ENCODE measurements around the gene CAPN15.

The CAPN15 gene

GRCh38 chr16:561957-562938 lies 34.7 kb downstream of the CAPN15 start:
- no peaks in the 10 kb centered on the region for H3K9me3 ChIP-seq (ENCODE audit: control insufficient read depth, low read length)
- H3K4me1 ChIP-seq (ENCODE audit: control insufficient read depth, insufficient read depth, low read length), result peaks cover 20% of the 10 kb centered on the region
- peaks cover 41% of the 10 kb centered on the region for H3K27me3 ChIP-seq (ENCODE audit: control insufficient read depth, insufficient read depth, low read length)

GRCh38 chr16:563072-563644 lies 35.6 kb downstream of the CAPN15 start:
- Histone ChIP-seq H3K9me3 (ENCODE audit: control insufficient read depth, low read length) (no peaks in the 10 kb centered on the region), H3K9ac (ENCODE audit: low read length) (no peak overlapping the region), H3K27me3 (ENCODE audit: control insufficient read depth, insufficient read depth, low read length) (peaks cover 41% of the 10 kb centered on the region), H3K4me1 (ENCODE audit: control insufficient read depth, insufficient read depth, low read length) (peaks cover 30% of the 10 kb centered on the region), H3K36me3 (ENCODE audit: control insufficient read depth, insufficient read depth, low read length) (no peaks in the 10 kb centered on the region), H3K4me3 (ENCODE audit: low read length) (no peak overlapping the region)

More at GRCh38 chr16:561957-562938, 34.7 kb downstream of the CAPN15 start:
- H3K36me3 ChIP-seq (ENCODE audit: control insufficient read depth, insufficient read depth, low read length), result no peaks in the 10 kb centered on the region
- H3K9ac ChIP-seq (ENCODE audit: low read length), result no peak overlapping the region
- H3K4me3 ChIP-seq (ENCODE audit: low read length), result no peak overlapping the region

GRCh38 chr16:564690-565418 lies 37.3 kb downstream of the CAPN15 start:
- Histone ChIP-seq H3K9me3 (ENCODE audit: control insufficient read depth, low read length) (no peaks in the 10 kb centered on the region), H3K4me1 (ENCODE audit: control insufficient read depth, insufficient read depth, low read length) (peaks cover 36% of the 10 kb centered on the region), H3K9ac (ENCODE audit: low read length) (no peak overlapping the region), H3K4me3 (ENCODE audit: low read length) (no peak overlapping the region), H3K27me3 (ENCODE audit: control insufficient read depth, insufficient read depth, low read length) (peaks cover 24% of the 10 kb centered on the region), H3K36me3 (ENCODE audit: control insufficient read depth, insufficient read depth, low read length) (no peaks in the 10 kb centered on the region)

- Histone ChIP-seq H3K27me3 (ENCODE audit: control insufficient read depth, insufficient read depth, low read length) (peaks cover 24% of the 10 kb centered on the region), H3K4me1 (ENCODE audit: control insufficient read depth, insufficient read depth, low read length) (peaks cover 38% of the 10 kb centered on the region), H3K4me3 (ENCODE audit: low read length) (no peak overlapping the region), H3K9ac (ENCODE audit: low read length) (no peak overlapping the region), H3K9me3 (ENCODE audit: control insufficient read depth, low read length) (no peaks in the 10 kb centered on the region), H3K36me3 (ENCODE audit: control insufficient read depth, insufficient read depth, low read length) (no peaks in the 10 kb centered on the region)
Observed at GRCh38 chr16:565419-566330, 38.2 kb downstream of the CAPN15 start.

- H3K9me3 ChIP-seq (ENCODE audit: control insufficient read depth, low read length), result no peaks in the 10 kb centered on the region
- H3K4me1 ChIP-seq (ENCODE audit: control insufficient read depth, insufficient read depth, low read length), result peaks cover 47% of the 10 kb centered on the region
- no peaks in the 10 kb centered on the region for H3K36me3 ChIP-seq (ENCODE audit: control insufficient read depth, insufficient read depth, low read length)
- peak within 1 kb of the TSS; percentile 59 for H3K9ac ChIP-seq (ENCODE audit: low read length)
- no peak within 1 kb of the TSS for H3K4me3 ChIP-seq (ENCODE audit: low read length)
- peaks cover 14% of the 10 kb centered on the region for H3K27me3 ChIP-seq (ENCODE audit: control insufficient read depth, insufficient read depth, low read length)
Observed at GRCh38 chr16:566475-567372, 39.2 kb downstream of the CAPN15 start, which contains the start of gene NHLRC4. Gene NHLRC4 (plus strand): TSS chr16:567005. CDS start chr16:568048, 1,043 bp downstream.

GRCh38 chr16:567373-568256 lies 40.1 kb downstream of the CAPN15 start:
- Histone ChIP-seq H3K4me3 (ENCODE audit: low read length) (no peak overlapping the region), H3K36me3 (ENCODE audit: control insufficient read depth, insufficient read depth, low read length) (no peaks in the 10 kb centered on the region), H3K9me3 (ENCODE audit: control insufficient read depth, low read length) (no peaks in the 10 kb centered on the region), H3K9ac (ENCODE audit: low read length) (peak overlapping the region; percentile 59), H3K27me3 (ENCODE audit: control insufficient read depth, insufficient read depth, low read length) (peaks cover 5% of the 10 kb centered on the region), H3K4me1 (ENCODE audit: control insufficient read depth, insufficient read depth, low read length) (peaks cover 47% of the 10 kb centered on the region)

GRCh38 chr16:568401-569258 lies 41.1 kb downstream of the CAPN15 start:
- Histone ChIP-seq H3K27me3 (ENCODE audit: control insufficient read depth, insufficient read depth, low read length) (peaks cover 3% of the 10 kb centered on the region), H3K9ac (ENCODE audit: low read length) (peak overlapping the region; percentile 76), H3K9me3 (ENCODE audit: control insufficient read depth, low read length) (no peaks in the 10 kb centered on the region), H3K4me1 (ENCODE audit: control insufficient read depth, insufficient read depth, low read length) (peaks cover 47% of the 10 kb centered on the region), H3K36me3 (ENCODE audit: control insufficient read depth, insufficient read depth, low read length) (no peaks in the 10 kb centered on the region), H3K4me3 (ENCODE audit: low read length) (peak overlapping the region; percentile 74)

GRCh38 chr16:569445-570254 lies 42.1 kb downstream of the CAPN15 start, which contains the start of gene PIGQ:
Gene PIGQ (plus strand): TSS chr16:569968. CDS start chr16:574075, 4,107 bp downstream.
- peaks cover 3% of the 10 kb centered on the region for H3K27me3 ChIP-seq (ENCODE audit: control insufficient read depth, insufficient read depth, low read length)
- H3K9me3 ChIP-seq (ENCODE audit: control insufficient read depth, low read length), result no peaks in the 10 kb centered on the region
- peak within 1 kb of the TSS; percentile 74 for H3K4me3 ChIP-seq (ENCODE audit: low read length)
- H3K36me3 ChIP-seq (ENCODE audit: control insufficient read depth, insufficient read depth, low read length), result no peaks in the 10 kb centered on the region
- peak within 1 kb of the TSS; percentile 76 for H3K9ac ChIP-seq (ENCODE audit: low read length)
- peaks cover 47% of the 10 kb centered on the region for H3K4me1 ChIP-seq (ENCODE audit: control insufficient read depth, insufficient read depth, low read length)
